ENCODE data around the gene ODR4.

DNA sequence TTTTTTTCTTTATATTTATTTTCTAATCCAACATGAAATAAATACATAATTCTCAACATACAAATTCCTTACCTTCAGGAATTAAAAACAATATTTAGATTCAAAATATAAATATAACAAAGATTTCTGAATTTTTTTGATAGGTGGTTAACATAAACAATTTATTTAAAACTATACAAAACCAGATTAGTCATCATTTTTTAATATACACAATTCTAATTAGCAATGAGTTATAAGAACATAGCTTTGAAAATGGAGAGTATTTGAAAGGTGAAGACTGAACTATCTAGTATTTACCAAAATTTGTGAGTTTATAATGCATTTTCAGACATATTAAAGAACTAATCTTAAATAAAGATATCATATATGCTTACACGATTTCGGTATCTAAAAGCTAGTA is 38.1 kb upstream of the ODR4 start:
- TF ChIP-seq, protein P1, sequence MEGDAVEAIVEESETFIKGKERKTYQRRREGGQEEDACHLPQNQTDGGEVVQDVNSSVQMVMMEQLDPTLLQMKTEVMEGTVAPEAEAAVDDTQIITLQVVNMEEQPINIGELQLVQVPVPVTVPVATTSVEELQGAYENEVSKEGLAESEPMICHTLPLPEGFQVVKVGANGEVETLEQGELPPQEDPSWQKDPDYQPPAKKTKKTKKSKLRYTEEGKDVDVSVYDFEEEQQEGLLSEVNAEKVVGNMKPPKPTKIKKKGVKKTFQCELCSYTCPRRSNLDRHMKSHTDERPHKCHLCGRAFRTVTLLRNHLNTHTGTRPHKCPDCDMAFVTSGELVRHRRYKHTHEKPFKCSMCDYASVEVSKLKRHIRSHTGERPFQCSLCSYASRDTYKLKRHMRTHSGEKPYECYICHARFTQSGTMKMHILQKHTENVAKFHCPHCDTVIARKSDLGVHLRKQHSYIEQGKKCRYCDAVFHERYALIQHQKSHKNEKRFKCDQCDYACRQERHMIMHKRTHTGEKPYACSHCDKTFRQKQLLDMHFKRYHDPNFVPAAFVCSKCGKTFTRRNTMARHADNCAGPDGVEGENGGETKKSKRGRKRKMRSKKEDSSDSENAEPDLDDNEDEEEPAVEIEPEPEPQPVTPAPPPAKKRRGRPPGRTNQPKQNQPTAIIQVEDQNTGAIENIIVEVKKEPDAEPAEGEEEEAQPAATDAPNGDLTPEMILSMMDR (conservative IDR thresholded peaks at IDR 0.05): no peak
- no peak for TF ChIP-seq EZH2 (IDR thresholded peaks at IDR 0.05; ENCODE audit: low read depth)
